Placental pericyte (primary cell): ENCODE results near the gene CCN5. TPM values are rescaled to one million over a fixed set of nuclear protein-coding genes. Genes with fewer than 3 reads are reported as not detected.

Experiments
- total RNA-seq: library from RNA; depleted of rRNA; stranded (reverse); fragments of >200 nt; gene quantifications from 2 replicates; pipeline ENCODE4 v1.2.3, GENCODE V29; 2012

The CCN5 gene
- 0.29 and 1.3 TPM in 2 replicates for total RNA-seq

GRCh38 chr20:44714701-44715498 lies at the start of gene CCN5:
CCN5 (plus strand) TSS chr20:44715369; CDS start chr20:44715391, 22 bp downstream.

GRCh38 chr20:44745598-44746366 lies 30.6 kb downstream of the CCN5 start, which contains the start of gene KCNK15:
KCNK15 (plus strand) TSS chr20:44745865; CDS start chr20:44745911, 46 bp downstream.

Other genes starting within 250 kb of the CCN5 start
- gene TTPAL, start 239.5 kb upstream of the CCN5 start, total RNA-seq, result 8.1 and 19.9 TPM in 2 replicates
- gene SERINC3, start 193.3 kb upstream of the CCN5 start, total RNA-seq, result 166 and 199 TPM in 2 replicates
- 81.6 and 122 TPM in 2 replicates for gene PKIG, start 132.8 kb upstream of the CCN5 start, total RNA-seq
- 6.9 and 10.9 TPM in 2 replicates for gene ADA, start 63.7 kb upstream of the CCN5 start, total RNA-seq
- under 0.01 TPM in 1 of 2 replicates, not detected in the other for gene KCNK15, start 30.5 kb downstream of the CCN5 start, total RNA-seq
- gene RIMS4, start 95.2 kb downstream of the CCN5 start, total RNA-seq, result not detected in 2 replicates
- 116 and 173 TPM in 2 replicates for gene YWHAB, start 170.3 kb downstream of the CCN5 start, total RNA-seq
- 14.3 and 17.3 TPM in 2 replicates for gene PABPC1L, start 194.7 kb downstream of the CCN5 start, total RNA-seq
- gene TOMM34, start 245.0 kb downstream of the CCN5 start, total RNA-seq, result 13.8 and 40.5 TPM in 2 replicates